PC-3 (cell line): ENCODE measurements around the gene MAML2.

Source experiments
- CTCF ChIP-seq: fragments of 300-600 bp; sonication (generic); conservative IDR thresholded peaks from 2 replicates; pipeline ENCODE4 v1.5.1; 2017; ENCODE audit warnings: antibody characterized with exemption, low read depth, mild to moderate bottlenecking, low read length
- EZH2phosphoT487 ChIP-seq: fragments of 300-600 bp; sonication (generic); IDR thresholded peaks from 2 replicates; pipeline ENCODE4 v1.6.1; 2018; ENCODE audit warnings: mild to moderate bottlenecking, antibody characterized with exemption, low read length, borderline replicate concordance

DNA sequence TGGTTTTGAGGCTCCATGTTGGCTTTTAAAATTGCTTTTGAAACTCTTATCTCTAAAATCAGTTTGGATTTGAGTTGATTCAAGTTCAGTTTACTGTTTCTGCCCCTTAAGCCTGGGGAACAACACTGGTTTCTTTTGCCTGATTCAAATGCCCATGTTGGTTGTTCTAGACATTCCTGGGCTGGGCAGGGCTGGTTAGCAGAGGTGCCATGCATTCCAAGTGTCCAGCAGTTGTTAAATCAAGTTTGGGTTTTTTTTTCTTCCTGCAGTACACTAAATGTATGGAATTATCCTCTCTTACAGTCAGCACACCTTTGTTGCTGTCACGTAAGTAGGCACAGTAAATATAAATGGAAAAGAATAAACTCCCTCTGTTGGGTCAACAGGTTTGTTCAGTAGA lies 351.9 kb downstream of the MAML2 start:
- TF ChIP-seq CTCF: no peak
- TF ChIP-seq EZH2phosphoT487: no peak
